ENCODE results near the gene SFXN2.
"Not testable (repeated sequence)": the region's sequence is repeated elsewhere in the genome, so short reads cannot be mapped to it uniquely, and the experiment has no call there.

SFXN2 gene

GRCh38 chr10:102758240-102758932, 44.0 kb downstream of the SFXN2 start:
- Histone ChIP-seq H3K79me2 (ENCODE audit: control insufficient read depth, low read length) (peaks cover 45% of the 10 kb centered on the region), H3K27ac (ENCODE audit: low read depth, low read length) (no peak overlapping the region), H3K9me3 (ENCODE audit: control insufficient read depth, insufficient read depth, low read length) (no peaks in the 10 kb centered on the region), H3K27me3 (ENCODE audit: control insufficient read depth, low read length) (no peaks in the 10 kb centered on the region), H3F3A (ENCODE audit: control insufficient read depth, insufficient read depth) (no peaks in the 10 kb centered on the region), H3K9me2 (replicated peaks; ENCODE audit: control insufficient read depth, low read length) (no peaks in the 10 kb centered on the region), H4K20me1 (ENCODE audit: control insufficient read depth, insufficient read depth, low read depth, low read length) (no peaks in the 10 kb centered on the region), H3K4me1 (ENCODE audit: control insufficient read depth, low read length) (no peaks in the 10 kb centered on the region), H3K4me3 (ENCODE audit: low read length) (no peak overlapping the region), H3K4me2 (ENCODE audit: low read length) (no peak overlapping the region), H3K36me3 (ENCODE audit: control insufficient read depth, low read length) (no peaks in the 10 kb centered on the region; the same call in 1 of the 2 replicates)
- no peak for TF ChIP-seq CTCF (IDR thresholded peaks at IDR 0.05; ENCODE audit: low read depth, low read length, poor library complexity, severe bottlenecking)
- TF ChIP-seq EZH2phosphoT487 (IDR thresholded peaks at IDR 0.05; ENCODE audit: borderline replicate concordance, low read length), result no peak

GRCh38 chr10:102758933-102759262, 44.5 kb downstream of the SFXN2 start:
- H3K27me3 ChIP-seq (ENCODE audit: control insufficient read depth, low read length); H3K4me1 ChIP-seq (ENCODE audit: control insufficient read depth, low read length); H3K36me3 ChIP-seq (ENCODE audit: control insufficient read depth, low read length); H3K4me2 ChIP-seq (ENCODE audit: low read length); H3K9me3 ChIP-seq (ENCODE audit: control insufficient read depth, insufficient read depth, low read length); H3K9me2 ChIP-seq (replicated peaks; ENCODE audit: control insufficient read depth, low read length); H3K27ac ChIP-seq (ENCODE audit: low read depth, low read length); H3F3A ChIP-seq (ENCODE audit: control insufficient read depth, insufficient read depth); H3K4me3 ChIP-seq (ENCODE audit: low read length); H4K20me1 ChIP-seq (ENCODE audit: control insufficient read depth, insufficient read depth, low read depth, low read length): not testable (repeated sequence)
- peaks cover 40% of the 10 kb centered on the region for H3K79me2 ChIP-seq (ENCODE audit: control insufficient read depth, low read length)

- no peak for TF ChIP-seq EZH2phosphoT487 (IDR thresholded peaks at IDR 0.05; ENCODE audit: borderline replicate concordance, low read length)
- TF ChIP-seq CTCF (IDR thresholded peaks at IDR 0.05; ENCODE audit: low read depth, low read length, poor library complexity, severe bottlenecking), result no peak
- no peaks in the 10 kb centered on the region; the same call in 1 of the 2 replicates for H3K36me3 ChIP-seq (ENCODE audit: control insufficient read depth, low read length)
Measured at GRCh38 chr10:102759497-102760210, 45.2 kb downstream of the SFXN2 start.

GRCh38 chr10:102761981-102762380, 47.5 kb downstream of the SFXN2 start:
- Histone ChIP-seq H3K79me2 (ENCODE audit: control insufficient read depth, low read length) (peaks cover 19% of the 10 kb centered on the region), H3K27ac (ENCODE audit: low read depth, low read length) (no peak overlapping the region), H3K9me2 (replicated peaks; ENCODE audit: control insufficient read depth, low read length) (no peaks in the 10 kb centered on the region), H3K9me3 (ENCODE audit: control insufficient read depth, insufficient read depth, low read length) (no peaks in the 10 kb centered on the region), H3K4me3 (ENCODE audit: low read length) (no peak overlapping the region), H3K4me1 (ENCODE audit: control insufficient read depth, low read length) (no peaks in the 10 kb centered on the region), H4K20me1 (ENCODE audit: control insufficient read depth, insufficient read depth, low read depth, low read length) (no peaks in the 10 kb centered on the region), H3K27me3 (ENCODE audit: control insufficient read depth, low read length) (no peaks in the 10 kb centered on the region), H3K4me2 (ENCODE audit: low read length) (no peak overlapping the region), H3F3A (ENCODE audit: control insufficient read depth, insufficient read depth) (no peaks in the 10 kb centered on the region), H3K36me3 (ENCODE audit: control insufficient read depth, low read length) (no peaks in the 10 kb centered on the region; the same call in 1 of the 2 replicates)
- TF ChIP-seq EZH2phosphoT487 (IDR thresholded peaks at IDR 0.05; ENCODE audit: borderline replicate concordance, low read length) (no peak), CTCF (IDR thresholded peaks at IDR 0.05; ENCODE audit: low read depth, low read length, poor library complexity, severe bottlenecking) (no peak)

More at GRCh38 chr10:102759497-102760210, 45.2 kb downstream of the SFXN2 start:
- no peak overlapping the region for H3K4me2 ChIP-seq (ENCODE audit: low read length)
- no peaks in the 10 kb centered on the region for H3K9me3 ChIP-seq (ENCODE audit: control insufficient read depth, insufficient read depth, low read length)
- no peaks in the 10 kb centered on the region for H4K20me1 ChIP-seq (ENCODE audit: control insufficient read depth, insufficient read depth, low read depth, low read length)
- H3K27ac ChIP-seq (ENCODE audit: low read depth, low read length), result no peak overlapping the region
- H3K79me2 ChIP-seq (ENCODE audit: control insufficient read depth, low read length), result peaks cover 33% of the 10 kb centered on the region
- H3K27me3 ChIP-seq (ENCODE audit: control insufficient read depth, low read length), result no peaks in the 10 kb centered on the region
- no peak overlapping the region for H3K4me3 ChIP-seq (ENCODE audit: low read length)
- H3K9me2 ChIP-seq (replicated peaks; ENCODE audit: control insufficient read depth, low read length), result no peaks in the 10 kb centered on the region
- no peaks in the 10 kb centered on the region for H3K4me1 ChIP-seq (ENCODE audit: control insufficient read depth, low read length)
- H3F3A ChIP-seq (ENCODE audit: control insufficient read depth, insufficient read depth), result no peaks in the 10 kb centered on the region
